Activated CD8-positive, alpha-beta memory T cell treated with anti-CD3 and anti-CD28 coated beads, Interleukin-2, amount 50 U/mL, for 4 hours (primary cell): ENCODE results near the gene STMN1.

Source experiments
- DNase-seq: peaks from one replicate; pipeline ENCODE4 v3.0.0-alpha.2; 2020

The STMN1 gene

GRCh38 chr1:25918615-25919014, 12.4 kb upstream of the STMN1 start:
- no peak for DNase-seq

- no peak for DNase-seq
Observed at GRCh38 chr1:25917996-25918395, 11.8 kb upstream of the STMN1 start.

- no peak for DNase-seq
Observed at GRCh38 chr1:25916460-25916859, 10.2 kb upstream of the STMN1 start.

GRCh38 chr1:25914074-25914995, 8.1 kb upstream of the STMN1 start:
- no peak for DNase-seq

- DNase-seq = no peak
Observed at GRCh38 chr1:25913206-25913605, 7.0 kb upstream of the STMN1 start.

- DNase-seq = no peak
Observed at GRCh38 chr1:25912076-25912831, 6.0 kb upstream of the STMN1 start.

GRCh38 chr1:25911162-25911561, 4.9 kb upstream of the STMN1 start:
- no peak for DNase-seq

- DNase-seq = no peak
Observed at GRCh38 chr1:25909040-25909439, 2.8 kb upstream of the STMN1 start.

GRCh38 chr1:25908161-25908560, 1.9 kb upstream of the STMN1 start:
- DNase-seq = no peak

GRCh38 chr1:25907601-25908000, 1.4 kb upstream of the STMN1 start:
- no peak for DNase-seq

- peak; percentile 35 for DNase-seq
Observed at GRCh38 chr1:25906644-25907300, 553 bp upstream of the STMN1 start.

- DNase-seq = peak; percentile 95
Observed at GRCh38 chr1:25904943-25905679, 1.1 kb downstream of the STMN1 start.

GRCh38 chr1:25903986-25904385, 2.2 kb downstream of the STMN1 start:
- DNase-seq = no peak

- no peak for DNase-seq
Observed at GRCh38 chr1:25902462-25902861, 3.8 kb downstream of the STMN1 start.

GRCh38 chr1:25900219-25900618, 6.0 kb downstream of the STMN1 start:
- DNase-seq = no peak

GRCh38 chr1:25899792-25900191, 6.4 kb downstream of the STMN1 start:
- DNase-seq = no peak

GRCh38 chr1:25898223-25899015, 7.8 kb downstream of the STMN1 start:
- no peak for DNase-seq

- DNase-seq = no peak
Observed at GRCh38 chr1:25897754-25898153, 8.5 kb downstream of the STMN1 start.

GRCh38 chr1:25896266-25896665, 10.0 kb downstream of the STMN1 start:
- DNase-seq = no peak

- peak; percentile 90 for DNase-seq
Observed at GRCh38 chr1:25895365-25895990, 10.7 kb downstream of the STMN1 start.

- no peak for DNase-seq
Observed at GRCh38 chr1:25893116-25893515, 13.1 kb downstream of the STMN1 start.
